Keratinocyte (primary cell): ENCODE results near the gene CCDC33.

Source experiments
- CTCF ChIP-seq, 3 experiments: IDR thresholded peaks in 1 of 3; conservative IDR thresholded peaks in 1 of 3; optimal IDR thresholded peaks in 1 of 3; 2 replicates in 2 of 3; 3 replicates in 1 of 3; pipeline versions ENCODE3 to v1.5.1; 2011; ENCODE audit warnings: low read length in 3 of 3, mild to moderate bottlenecking in 3 of 3, moderate library complexity in 2 of 3, control low read depth in 1 of 3, inconsistent platforms in 1 of 3; ENCODE audit not compliant: insufficient read depth in 2 of 3; ENCODE audit errors: extremely low read depth in 1 of 3
- EZH2 ChIP-seq: IDR thresholded peaks from one replicate; pipeline ENCODE4 v1.6.1; 2012; ENCODE audit warnings: inconsistent platforms, mild to moderate bottlenecking, low read length, moderate library complexity

DNA sequence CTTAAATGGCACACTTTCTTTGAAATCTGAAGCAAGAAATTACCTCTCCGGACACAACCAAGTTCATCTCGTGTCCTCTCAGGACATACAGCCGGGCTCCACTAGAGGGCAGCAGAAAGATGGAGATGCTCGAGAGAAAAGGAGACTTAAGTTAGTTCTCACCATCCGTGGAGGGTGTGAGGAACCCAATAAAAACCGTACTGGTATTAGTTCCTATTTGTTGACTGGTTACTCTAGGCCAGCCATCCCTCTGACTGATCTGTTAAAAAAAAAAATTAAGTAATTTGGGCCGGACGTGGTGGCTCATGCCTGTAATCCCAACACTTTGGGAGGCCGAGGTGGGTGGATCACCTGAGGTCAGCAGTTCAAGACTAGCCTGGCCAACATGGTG is 139.2 kb downstream of the CCDC33 start:
- TF ChIP-seq CTCF (optimal IDR thresholded peaks at IDR 0.05 in 1 of 3, IDR thresholded peaks at IDR 0.05 in 1 of 3, conservative IDR thresholded peaks at IDR 0.05 in 1 of 3; ENCODE audit: extremely low read depth in 1 of 3, insufficient read depth in 2 of 3, low read length in 3 of 3) (peak; percentile 79 to 95 (median 83)), EZH2 (no peak)
